ENCODE measurements around the gene OMP. TPM values are rescaled to one million over a fixed set of nuclear protein-coding genes. Genes with fewer than 3 reads are reported as not detected.

The OMP gene
- total and polyA plus RNA-seq, 7 donors: 0.32 TPM; not detected in 6

DNA sequence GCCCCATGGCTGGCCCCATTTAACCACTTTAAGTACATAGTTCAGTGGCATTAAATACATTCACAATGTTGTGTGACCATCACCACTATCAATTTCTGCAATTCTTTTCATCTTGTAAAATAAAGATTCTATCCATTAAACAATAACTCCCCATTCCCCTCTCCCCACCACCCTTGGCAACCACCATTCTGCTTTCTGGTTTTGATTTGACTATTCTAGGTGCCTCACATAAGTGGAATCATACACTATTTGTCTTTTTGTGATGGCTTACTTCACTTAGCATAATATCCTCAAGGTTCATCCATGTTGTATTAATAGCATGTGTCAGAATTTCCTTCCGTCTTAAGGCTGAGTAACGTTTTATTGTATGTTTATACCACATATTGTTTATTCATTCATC, 32.4 kb downstream of the OMP start:
- no peak overlapping the region for H3K27ac ChIP-seq
- peaks cover 0 to 5% (median 0%) of the 10 kb centered on the region in 3 donors for H3K27me3 ChIP-seq (ENCODE audit: insufficient read depth in 3 of 3, low read length in 2 of 3)
- H3K4me3 ChIP-seq: no peak overlapping the region
- ATAC-seq (no peak), DNase-seq (no peak)
- WGBS, 3 donors: 35 to 38% (median 38%) methylated on average over 2 of the region's 2 CpGs
- no peaks in the 10 kb centered on the region for H3K9me3 ChIP-seq
- peaks cover 10% of the 10 kb centered on the region for H3K4me1 ChIP-seq
- no peak for TF ChIP-seq CTCF (IDR thresholded peaks at IDR 0.05)
- H3K36me3 ChIP-seq (ENCODE audit: insufficient read depth in 1 of 2, low read depth in 1 of 2): no peaks in the 10 kb centered on the region
- intact Hi-C loops (cut with DNase I): no loop called here

DNA sequence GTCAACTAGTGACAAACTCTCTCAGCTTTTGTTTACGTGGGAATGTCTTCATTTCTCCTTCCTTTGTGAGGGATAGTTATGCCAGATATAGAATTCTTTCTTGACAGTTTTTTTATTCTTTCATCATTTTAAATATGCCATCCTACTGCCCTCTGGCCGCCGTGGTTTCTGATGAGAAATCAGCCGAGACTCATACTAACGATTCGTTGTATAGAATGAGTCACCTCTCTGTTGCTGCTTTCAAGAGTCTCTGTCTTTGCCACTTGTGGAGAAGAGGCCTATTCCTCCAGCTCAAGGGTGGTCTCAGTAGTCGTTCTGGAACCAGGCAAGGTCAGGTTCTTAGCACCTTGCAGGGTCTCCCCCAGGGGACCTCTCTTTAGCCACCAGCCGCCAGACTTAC, 33.4 kb downstream of the OMP start:
- no peak for DNase-seq

DNA sequence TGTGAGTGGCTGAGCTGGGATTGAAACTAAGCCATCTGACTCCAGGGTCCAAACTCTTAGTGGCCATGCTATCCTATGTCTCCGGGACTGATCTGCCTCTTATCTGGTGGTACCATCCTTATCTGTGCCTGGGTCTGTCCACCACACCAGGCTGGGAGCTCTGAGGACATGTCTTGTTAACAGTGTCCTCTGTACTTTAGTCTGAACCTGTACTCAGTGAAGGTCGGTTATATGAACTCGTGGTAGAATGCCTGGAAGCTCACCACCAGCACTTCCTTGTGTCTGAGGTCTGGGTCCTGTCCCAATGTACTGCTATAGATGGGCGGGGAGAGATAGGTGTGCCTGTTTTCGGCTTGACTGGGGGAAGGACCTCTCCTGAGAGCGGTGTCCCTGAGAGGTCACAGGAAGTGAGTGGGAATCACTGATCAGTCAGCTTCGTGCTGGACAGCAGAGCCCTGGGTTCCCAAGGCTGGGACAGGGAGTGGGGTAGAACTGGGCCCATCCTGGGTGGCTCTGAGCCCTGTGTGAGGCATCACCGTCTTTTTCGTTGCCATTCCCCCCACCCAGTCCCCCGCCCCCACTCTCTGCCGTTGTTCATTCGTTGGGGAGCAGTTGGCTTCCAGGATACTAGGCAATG, 34.3 kb downstream of the OMP start:
- H3K4me1 ChIP-seq: no peaks in the 10 kb centered on the region
- H3K4me3 ChIP-seq: no peak overlapping the region

More for the DNA sequence above, 33.4 kb downstream of the OMP start:
- peaks cover 0 to 5% (median 0%) of the 10 kb centered on the region in 3 donors for H3K27me3 ChIP-seq (ENCODE audit: insufficient read depth in 3 of 3, low read length in 2 of 3)
- no peak overlapping the region for H3K4me3 ChIP-seq
- H3K4me1 ChIP-seq: peaks cover 7% of the 10 kb centered on the region
- H3K36me3 ChIP-seq (ENCODE audit: insufficient read depth in 1 of 2, low read depth in 1 of 2): no peaks in the 10 kb centered on the region
- H3K27ac ChIP-seq: no peak overlapping the region
- WGBS, 3 donors: 89 to 91% (median 91%) methylated on average over 8 of the region's 8 CpGs
- ATAC-seq: no peak
- TF ChIP-seq CTCF (IDR thresholded peaks at IDR 0.05): no peak
- intact Hi-C loops (cut with DNase I): no loop called here
- no peaks in the 10 kb centered on the region for H3K9me3 ChIP-seq

DNA sequence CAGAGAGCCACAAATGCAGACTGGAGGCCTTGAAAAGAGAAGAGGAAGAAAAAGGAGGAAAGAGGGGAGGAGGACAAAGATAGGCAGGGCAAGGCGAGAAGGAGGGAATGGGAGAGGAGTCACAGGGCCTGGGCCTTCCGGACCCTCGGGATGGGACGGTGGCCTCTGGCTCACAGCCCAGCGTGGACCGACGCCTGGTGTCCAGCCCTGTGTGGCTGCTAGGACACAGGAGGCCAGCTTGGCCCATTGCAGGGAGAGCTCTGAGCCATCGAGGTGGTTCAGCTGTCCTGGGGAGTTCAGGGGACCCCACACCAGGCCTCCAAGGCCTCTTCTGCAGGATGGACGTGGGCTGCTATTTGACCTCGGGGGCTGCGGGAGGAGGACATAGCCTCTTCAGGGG, 34.8 kb downstream of the OMP start:
- WGBS, 3 donors: 41 to 69% (median 44%) methylated on average over 11 of the region's 11 CpGs
- Histone ChIP-seq H3K4me3 (no peak overlapping the region), H3K27me3 (ENCODE audit: insufficient read depth in 3 of 3, low read length in 2 of 3) (peaks cover 0 to 5% (median 0%) of the 10 kb centered on the region in 3 donors), H3K9me3 (no peaks in the 10 kb centered on the region), H3K27ac (no peak overlapping the region), H3K36me3 (ENCODE audit: insufficient read depth in 1 of 2, low read depth in 1 of 2) (no peaks in the 10 kb centered on the region), H3K4me1 (no peaks in the 10 kb centered on the region)
- DNase-seq (no peak), ATAC-seq (no peak)
- TF ChIP-seq CTCF (IDR thresholded peaks at IDR 0.05): no peak
- intact Hi-C loops (cut with DNase I): no loop called here

More for the DNA sequence above, 34.3 kb downstream of the OMP start:
- Histone ChIP-seq H3K36me3 (ENCODE audit: insufficient read depth in 1 of 2, low read depth in 1 of 2) (no peaks in the 10 kb centered on the region), H3K27ac (no peak overlapping the region), H3K9me3 (no peaks in the 10 kb centered on the region), H3K27me3 (ENCODE audit: insufficient read depth in 3 of 3, low read length in 2 of 3) (peaks cover 0 to 5% (median 0%) of the 10 kb centered on the region in 3 donors)
- DNase-seq (no peak), ATAC-seq (no peak)
- 66 to 74% (median 72%) methylated on average over 12 of the region's 12 CpGs for WGBS, 3 donors
- TF ChIP-seq CTCF (IDR thresholded peaks at IDR 0.05): no peak
- intact Hi-C loops (cut with DNase I): no loop called here

Data from psoas muscle (tissue), 8 donors.